Chondrocyte (in vitro differentiated cells): Measurements from ENCODE around the gene AKNAD1. TPM values are rescaled to one million over a fixed set of nuclear protein-coding genes. Genes with fewer than 3 reads are reported as not detected.

Source experiments
- DNase-seq: peaks from one replicate; pipeline ENCODE4 v3.0.0; 2021; ENCODE audit warnings: mixed read lengths, low spot score
- H3K27ac Mint-ChIP-seq: one replicate; pipeline ENCODE4 v1.8.0; 2021; ENCODE audit warnings: mild to moderate bottlenecking, moderate library complexity, mixed read lengths; ENCODE audit not compliant: unreplicated experiment
- H3K27me3 Mint-ChIP-seq: 2 replicates; pipeline ENCODE4 v1.8.0; 2021; ENCODE audit warnings: low read depth, mixed read lengths
- H3K36me3 Mint-ChIP-seq: 2 replicates; pipeline ENCODE4 v1.8.0; 2021; ENCODE audit warnings: low read depth, mixed read lengths
- H3K4me1 Mint-ChIP-seq: 2 replicates; pipeline ENCODE4 v1.8.0; 2021; ENCODE audit warnings: low read depth, mild to moderate bottlenecking, mixed read lengths
- H3K4me3 Mint-ChIP-seq: one replicate; pipeline ENCODE4 v1.8.0; 2021; ENCODE audit warnings: mild to moderate bottlenecking, moderate library complexity, mixed read lengths; ENCODE audit not compliant: unreplicated experiment
- H3K9me3 Mint-ChIP-seq: 2 replicates; pipeline ENCODE4 v1.8.0; 2021; ENCODE audit warnings: low read depth, mixed read lengths
- CTCF ChIP-seq: fragments of 200-600 bp; sonication (generic); IDR thresholded peaks from 2 replicates; pipeline ENCODE4 v1.5.0; 2021; ENCODE audit warnings: antibody characterized with exemption, mild to moderate bottlenecking, moderate library complexity
- total RNA-seq: library from RNA; stranded (reverse); gene quantifications from 3 replicates; pipeline ENCODE4 v1.2.1, GENCODE V29; 2021

The AKNAD1 gene
- total RNA-seq, 1 donor from 2014 or later, result 0.45 TPM

- H3K27ac Mint-ChIP-seq, result no peak overlapping the region
These were observed 10.9 kb downstream of the AKNAD1 start for GRCh38 chr1:108845991-108846390.

GRCh38 chr1:108845446-108845845 lies 11.4 kb downstream of the AKNAD1 start:
- Mint-ChIP-seq H3K27me3 (peaks cover 2% of the 10 kb centered on the region), H3K4me1 (peaks cover 6% of the 10 kb centered on the region)

More at GRCh38 chr1:108845991-108846390, 10.9 kb downstream of the AKNAD1 start:
- Mint-ChIP-seq H3K36me3 (no peaks in the 10 kb centered on the region), H3K4me1 (peaks cover 6% of the 10 kb centered on the region), H3K27me3 (peaks cover 2% of the 10 kb centered on the region), H3K9me3 (no peaks in the 10 kb centered on the region), H3K4me3 (no peak overlapping the region)
- DNase-seq, result no peak
- TF ChIP-seq CTCF, result no peak

GRCh38 chr1:108843390-108844137 lies 13.3 kb downstream of the AKNAD1 start:
- TF ChIP-seq CTCF, result no peak
- Mint-ChIP-seq H3K9me3 (no peaks in the 10 kb centered on the region), H3K4me3 (no peak overlapping the region), H3K36me3 (no peaks in the 10 kb centered on the region), H3K27ac (no peak overlapping the region), H3K4me1 (peaks cover 6% of the 10 kb centered on the region), H3K27me3 (peaks cover 2% of the 10 kb centered on the region)
- no peak for DNase-seq

More at GRCh38 chr1:108845446-108845845, 11.4 kb downstream of the AKNAD1 start:
- no peaks in the 10 kb centered on the region for H3K36me3 Mint-ChIP-seq
- no peak for TF ChIP-seq CTCF
- no peak overlapping the region for H3K27ac Mint-ChIP-seq
- no peak overlapping the region for H3K4me3 Mint-ChIP-seq
- H3K9me3 Mint-ChIP-seq, result no peaks in the 10 kb centered on the region
- no peak for DNase-seq

GRCh38 chr1:108842525-108843181 lies 14.2 kb downstream of the AKNAD1 start:
- TF ChIP-seq CTCF, result no peak
- Mint-ChIP-seq H3K27ac (no peak overlapping the region), H3K4me3 (no peak overlapping the region), H3K27me3 (peaks cover 2% of the 10 kb centered on the region), H3K36me3 (no peaks in the 10 kb centered on the region), H3K9me3 (no peaks in the 10 kb centered on the region), H3K4me1 (peaks cover 6% of the 10 kb centered on the region)
- DNase-seq, result no peak

- DNase-seq, result no peak
- Mint-ChIP-seq H3K9me3 (no peaks in the 10 kb centered on the region), H3K27me3 (peaks cover 2% of the 10 kb centered on the region), H3K27ac (no peak overlapping the region), H3K36me3 (no peaks in the 10 kb centered on the region), H3K4me3 (no peak overlapping the region), H3K4me1 (peaks cover 6% of the 10 kb centered on the region)
- no peak for TF ChIP-seq CTCF
These were observed 15.2 kb downstream of the AKNAD1 start for GRCh38 chr1:108841703-108842102.
